Activated CD4-positive, alpha-beta T cell treated with anti-CD3 and anti-CD28 coated beads for 48 hours (primary cell): Measurements from ENCODE around the gene BRAP.
"Not testable (repeated sequence)": the region's sequence is repeated elsewhere in the genome, so short reads cannot be mapped to it uniquely, and the experiment has no call there.

Experiments used
- DNase-seq: peaks from one replicate; pipeline ENCODE4 v3.0.0-alpha.2; 2020

The BRAP gene

DNA sequence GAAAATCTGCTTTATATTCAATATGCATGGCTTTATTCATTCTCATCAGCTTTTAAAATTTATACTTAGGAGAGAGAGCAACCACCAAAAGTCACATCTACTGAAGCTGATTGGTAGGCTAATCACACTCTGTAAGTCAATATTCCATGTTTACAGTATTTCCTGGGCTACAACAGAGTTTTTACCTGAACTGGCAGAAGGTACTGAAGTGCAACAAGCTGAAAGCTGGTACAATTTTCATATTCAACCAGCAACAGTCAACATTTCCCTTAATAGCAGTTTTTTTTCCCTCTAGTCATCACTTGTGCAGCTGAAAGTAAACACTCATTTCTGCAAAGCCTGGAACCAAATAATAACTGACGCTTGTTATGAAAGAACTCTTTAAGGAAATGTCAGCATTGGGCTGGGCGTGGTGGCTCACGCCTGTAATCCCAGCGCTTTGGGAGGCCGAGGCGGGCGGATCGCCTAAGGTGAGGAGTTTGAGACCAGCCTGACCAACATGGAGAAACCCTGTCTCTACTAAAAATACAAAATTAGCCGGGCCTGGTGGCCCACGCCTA lies 12.9 kb downstream of the BRAP start:
- DNase-seq = no peak

DNA sequence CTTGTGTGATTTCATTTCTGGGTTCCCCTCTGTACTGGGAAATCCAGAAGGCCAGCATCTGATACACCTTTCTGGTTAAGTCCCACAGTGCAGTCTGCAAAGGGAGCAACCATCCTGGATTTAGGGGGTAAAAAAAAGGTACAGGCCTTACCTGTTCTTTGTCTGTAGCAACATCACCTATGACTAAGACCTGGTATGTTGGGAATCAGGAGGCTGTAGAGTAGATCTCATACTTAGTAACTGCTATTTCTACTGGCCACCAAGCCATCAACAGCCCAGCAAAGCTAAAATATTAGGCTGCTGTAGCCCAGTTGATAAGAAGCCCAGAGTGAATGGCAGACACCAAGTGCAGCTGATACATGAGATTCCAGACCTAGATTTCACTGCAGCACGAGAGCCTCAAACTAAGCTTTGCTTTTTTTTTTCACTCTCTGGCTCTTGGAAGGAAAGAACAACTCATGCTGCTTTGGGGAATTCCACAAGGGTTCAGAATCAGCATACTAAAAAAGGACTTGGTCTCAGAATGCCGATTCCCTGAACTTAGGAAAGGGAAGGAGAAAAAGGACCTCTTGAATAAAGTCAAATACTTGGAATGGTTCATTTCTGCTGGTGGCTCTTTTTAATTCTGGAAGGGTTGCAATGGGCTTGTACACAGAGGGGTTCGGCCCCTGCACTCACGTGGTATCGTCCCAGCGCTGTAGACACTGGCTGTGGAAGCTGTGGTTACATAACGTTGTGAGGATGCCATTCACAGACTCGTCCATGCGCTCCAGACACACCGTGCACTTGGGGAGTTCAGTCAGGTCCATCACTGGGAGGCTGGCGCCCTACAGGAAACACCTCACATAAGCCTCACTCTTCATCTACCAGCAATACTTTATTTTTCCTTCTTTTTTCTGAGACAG lies 20.5 kb downstream of the BRAP start:
- DNase-seq = no peak

DNA sequence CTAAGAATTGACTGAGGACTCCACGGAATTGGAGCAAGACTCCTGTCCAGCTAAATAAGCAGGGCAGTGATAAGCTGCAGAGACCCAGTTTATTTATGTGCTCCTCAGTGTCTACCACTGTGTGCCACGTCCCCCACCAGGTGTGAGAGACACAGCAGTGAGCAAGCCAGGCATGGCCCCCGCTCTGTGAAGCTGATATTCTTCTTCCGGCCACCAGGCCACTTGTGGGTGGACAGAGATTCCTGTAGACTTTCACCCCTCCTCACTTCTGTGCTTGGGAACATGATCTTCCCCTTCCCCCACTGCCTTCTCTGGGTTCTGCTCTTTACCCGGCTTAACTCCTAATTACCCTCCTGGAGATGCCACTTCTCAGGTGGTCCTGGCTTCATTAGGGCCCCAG lies 21.3 kb downstream of the BRAP start:
- DNase-seq = no peak

DNA sequence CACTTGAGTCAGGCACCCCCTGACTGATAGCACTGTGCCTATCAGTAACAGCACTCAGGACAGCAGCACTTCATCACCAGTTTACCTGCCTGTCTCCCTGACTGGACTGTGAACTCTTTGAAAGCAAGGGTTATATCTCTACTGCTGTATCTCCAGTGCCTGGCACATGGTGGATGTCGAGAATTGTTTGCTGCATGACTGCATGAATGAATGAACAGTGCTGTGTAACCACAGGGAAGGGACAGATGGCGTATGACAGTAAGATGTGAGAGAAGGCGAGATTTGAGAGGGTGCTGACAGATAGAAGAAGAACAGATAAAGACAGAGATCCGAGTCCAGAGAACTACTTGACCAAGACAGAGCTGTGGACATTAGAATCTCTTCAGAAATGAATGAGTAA lies 29.7 kb downstream of the BRAP start:
- DNase-seq = no peak

DNA sequence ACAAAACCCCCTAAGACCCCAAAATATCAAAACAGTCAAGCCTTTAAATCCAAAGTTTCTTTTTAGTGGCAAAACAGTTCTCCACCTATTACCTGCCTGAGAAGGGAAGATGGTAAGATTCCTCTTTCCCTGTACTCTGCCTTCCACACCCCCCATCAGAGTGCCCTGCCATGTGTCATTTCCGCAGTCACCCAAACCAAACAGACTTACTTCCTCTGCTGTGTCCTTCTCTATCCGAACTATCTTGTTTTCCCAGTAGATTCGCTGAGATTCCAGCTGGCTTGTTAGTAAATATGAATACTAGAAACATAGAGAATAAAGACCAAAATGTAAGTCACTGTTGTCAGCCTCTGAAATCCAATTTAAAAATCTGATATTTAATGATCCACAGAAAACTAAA lies 30.4 kb downstream of the BRAP start:
- no peak for DNase-seq

DNA sequence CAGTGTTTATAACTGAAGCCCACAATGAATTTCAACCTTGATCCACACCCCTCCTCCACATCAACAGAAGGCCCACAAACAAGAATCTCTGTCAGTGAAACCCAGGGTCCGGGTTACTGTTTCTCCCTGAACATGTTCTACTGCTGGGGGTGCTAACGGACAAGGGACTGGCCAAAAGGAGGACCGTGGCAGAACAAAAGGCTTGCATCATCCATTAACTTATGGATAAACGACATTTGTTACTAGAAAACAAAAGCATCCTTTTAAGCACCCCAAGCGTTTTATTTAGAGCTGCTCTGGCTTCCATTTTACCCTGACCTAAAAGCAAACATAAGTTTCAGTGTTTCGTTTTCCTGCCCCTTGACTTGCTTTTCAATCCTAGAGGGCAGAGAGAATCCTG lies 32.2 kb downstream of the BRAP start:
- DNase-seq = no peak

DNA sequence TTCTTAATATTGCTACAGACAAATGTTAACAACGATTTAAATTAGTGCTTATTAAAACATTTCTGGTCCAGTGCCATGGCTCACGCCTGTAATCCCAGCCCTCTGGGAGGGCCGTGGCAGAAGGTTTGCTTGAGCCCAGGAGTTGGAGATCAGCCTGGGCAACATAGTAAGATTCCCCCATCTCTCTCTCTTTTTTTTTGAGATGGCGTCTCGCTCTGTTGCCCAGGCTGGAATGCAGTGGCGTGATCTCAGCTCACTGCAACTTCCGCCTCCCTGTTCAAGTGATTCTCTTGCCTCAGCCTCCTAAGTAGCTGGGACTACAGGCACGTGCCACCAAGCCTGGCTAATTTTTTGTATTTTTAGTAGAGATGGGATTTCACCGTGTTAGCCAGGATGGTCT lies 33.2 kb downstream of the BRAP start:
- DNase-seq = not testable (repeated sequence)

DNA sequence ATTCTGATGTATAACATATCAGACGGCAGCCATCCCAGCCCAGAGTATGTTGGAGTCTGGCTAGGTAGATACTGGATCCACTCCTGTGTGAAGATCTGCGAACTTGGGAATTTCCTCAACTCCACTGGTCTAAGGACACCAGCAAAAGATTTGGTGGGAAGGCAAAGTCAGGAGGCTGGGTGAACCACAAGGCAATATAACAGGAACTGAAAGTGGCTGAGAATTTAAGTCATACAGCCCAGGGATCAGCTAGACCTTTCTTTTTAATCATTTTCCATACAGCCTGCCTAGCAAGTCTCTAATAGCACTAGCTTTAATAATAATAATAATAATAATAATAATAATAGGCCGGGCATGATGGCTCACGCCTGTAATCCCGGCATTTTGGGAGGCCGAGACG lies 34.8 kb downstream of the BRAP start:
- no peak for DNase-seq

DNA sequence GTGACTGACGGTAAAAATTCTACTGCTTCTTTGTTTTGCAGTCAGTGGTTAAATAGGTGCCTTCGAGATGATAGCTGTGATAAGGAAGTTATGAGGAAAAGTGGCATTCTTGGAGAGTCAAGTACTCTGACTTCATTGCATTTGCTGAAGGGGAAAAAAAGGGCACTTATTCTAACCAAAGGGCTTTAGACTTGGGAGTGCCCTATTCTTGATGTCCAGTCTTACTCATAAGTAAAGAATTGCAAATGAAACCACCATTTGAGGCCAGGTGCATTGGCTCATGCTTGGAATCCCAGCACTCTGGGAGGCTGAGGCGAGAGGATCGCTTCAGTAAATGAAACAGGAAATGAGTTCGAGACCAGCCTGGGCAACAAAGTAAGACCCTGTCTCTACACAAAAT lies 40.3 kb downstream of the BRAP start:
- DNase-seq = no peak

DNA sequence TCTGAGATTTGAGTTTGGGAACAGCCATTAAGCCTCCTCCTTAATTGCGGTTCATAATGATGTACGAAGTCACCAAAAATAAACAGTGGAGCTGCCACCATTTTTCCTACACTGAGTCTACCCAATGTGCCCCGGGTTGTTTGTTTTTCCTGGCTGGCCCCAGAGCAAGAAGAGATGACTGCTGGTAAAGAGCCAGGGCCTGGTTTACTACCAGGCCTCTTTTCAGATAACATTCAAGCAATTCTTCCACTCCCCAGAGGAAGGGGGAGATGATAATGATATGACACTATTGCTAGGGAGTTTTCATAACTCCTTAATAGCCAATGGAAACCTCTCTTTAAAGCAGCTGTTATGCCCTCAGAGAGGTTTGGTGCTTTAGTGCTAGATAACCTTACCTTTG lies 42.3 kb downstream of the BRAP start:
- no peak for DNase-seq

DNA sequence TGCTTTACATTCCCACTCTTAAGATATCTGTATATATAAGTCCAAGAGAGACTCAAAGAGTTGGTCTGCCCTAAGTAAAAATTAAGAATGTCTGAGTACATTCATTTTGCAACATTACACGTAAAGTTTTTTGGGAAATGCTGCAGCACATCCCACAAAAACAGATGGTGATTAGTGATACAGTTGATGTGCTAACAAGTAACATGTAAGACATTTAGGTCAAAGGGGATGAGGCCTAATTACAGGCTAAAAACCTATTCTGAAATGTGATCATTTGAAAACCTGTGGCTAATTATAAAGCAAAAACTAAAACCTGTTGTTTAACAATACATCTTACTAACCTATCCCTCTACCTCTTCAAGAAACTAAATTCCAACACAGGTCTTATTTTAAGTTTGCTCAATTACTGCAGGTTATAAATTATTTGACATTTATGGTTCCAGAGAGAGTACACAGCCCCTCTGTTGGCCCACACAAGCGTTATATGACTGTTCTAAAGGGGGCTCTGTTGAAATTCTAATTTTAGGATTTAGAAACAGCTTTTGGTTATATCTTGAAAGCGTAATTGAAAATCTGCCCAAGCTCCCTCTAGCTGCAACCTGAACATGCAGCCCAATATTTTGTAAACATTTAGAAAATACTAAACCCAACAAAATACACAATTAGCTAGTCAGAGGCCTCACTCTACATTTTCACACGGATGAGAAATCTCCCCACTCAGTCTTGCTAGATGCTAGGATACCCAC lies 42.9 kb downstream of the BRAP start:
- DNase-seq = no peak

DNA sequence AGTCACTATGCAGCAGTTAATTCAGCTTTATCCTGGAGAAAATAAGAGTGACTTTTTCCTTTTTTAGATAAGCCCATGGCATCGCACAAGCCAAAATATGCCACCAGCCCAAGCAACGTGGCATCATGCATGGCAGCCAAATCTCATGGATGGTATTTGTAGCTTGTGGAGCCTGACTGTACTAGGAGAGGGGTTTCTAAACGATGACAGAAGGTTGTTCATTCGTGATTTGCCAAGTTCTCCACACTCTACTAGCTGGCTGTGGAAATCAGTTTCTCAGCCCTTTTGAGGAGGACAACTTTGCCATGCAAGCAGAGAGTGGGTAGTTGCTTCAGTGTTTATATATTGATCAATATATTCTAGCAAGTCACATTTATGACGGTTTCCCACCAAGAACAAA lies 45.2 kb downstream of the BRAP start:
- DNase-seq = no peak

DNA sequence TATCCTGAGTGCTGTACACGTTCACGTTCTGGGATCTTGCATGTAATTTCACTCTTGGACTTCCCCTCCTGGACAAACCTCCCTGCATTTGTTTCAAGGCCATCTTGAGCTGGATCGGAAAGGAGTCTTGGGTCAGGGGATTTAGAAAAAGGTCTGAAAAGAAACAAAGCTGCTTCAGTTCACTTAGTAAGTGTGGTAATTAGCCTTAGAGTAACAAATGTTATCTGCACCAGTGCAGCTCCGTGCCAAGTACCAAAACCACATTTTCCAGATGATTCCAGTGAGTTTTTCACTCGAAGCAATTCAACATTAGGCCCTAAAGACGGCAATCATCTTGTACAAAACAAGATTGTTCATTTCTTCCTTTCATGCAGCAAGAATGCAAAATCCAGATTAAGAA lies 47.2 kb downstream of the BRAP start:
- DNase-seq = no peak

DNA sequence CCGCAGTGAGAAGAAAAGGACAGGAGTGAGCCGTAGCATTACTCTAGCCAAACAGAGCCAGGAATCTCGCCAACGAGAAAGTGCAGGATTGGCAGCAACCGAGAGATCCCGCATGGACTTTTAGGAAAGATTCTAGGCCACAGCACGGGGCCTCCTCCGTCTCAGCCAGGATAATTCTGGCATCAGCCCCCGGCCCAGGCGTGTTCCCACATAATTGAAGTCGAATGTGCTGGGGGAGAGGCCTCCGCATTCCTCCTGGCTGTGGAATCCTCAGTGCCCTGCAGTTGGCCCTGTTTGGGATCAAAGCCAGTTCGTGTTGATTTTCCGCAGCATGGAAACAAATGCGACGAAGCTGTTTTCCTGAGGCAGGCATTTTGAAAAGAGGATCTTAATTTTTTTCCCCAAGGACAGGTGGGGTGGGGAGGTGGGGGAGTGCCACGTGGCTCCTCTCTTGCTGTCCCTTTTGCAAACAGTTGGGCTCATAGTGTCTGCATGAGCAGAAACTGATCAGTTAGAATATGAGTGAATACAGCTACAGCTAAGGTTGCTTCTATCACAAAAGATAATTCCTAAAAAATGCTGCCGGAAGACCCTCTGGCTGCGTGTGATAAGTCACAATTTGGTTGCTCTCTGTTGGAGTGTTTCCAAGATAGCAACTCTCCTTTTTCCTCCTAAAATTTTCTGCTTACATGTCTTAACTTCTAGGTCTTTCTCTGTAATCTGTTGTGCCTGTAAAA lies 49.4 kb downstream of the BRAP start:
- no peak for DNase-seq

DNA sequence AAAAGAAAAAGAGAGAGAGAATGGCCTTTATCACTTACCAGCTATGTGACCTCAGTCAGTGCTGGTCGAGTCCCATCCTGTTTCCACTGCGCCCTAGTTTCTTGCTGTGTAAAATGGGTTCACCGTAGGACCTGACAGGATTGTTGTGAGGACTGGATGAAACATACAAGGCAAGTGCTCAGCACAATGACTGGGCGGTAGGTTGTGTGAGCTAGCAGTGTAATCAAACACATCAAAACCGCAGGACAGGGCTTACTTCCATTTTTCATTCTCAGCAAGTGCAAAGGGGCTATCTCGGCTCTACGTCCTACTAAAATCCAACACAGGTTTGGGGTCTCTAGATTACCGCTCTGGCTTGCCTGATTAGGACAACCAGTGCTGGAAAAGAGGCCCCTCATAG lies 50.2 kb downstream of the BRAP start:
- peak; percentile 2 for DNase-seq

DNA sequence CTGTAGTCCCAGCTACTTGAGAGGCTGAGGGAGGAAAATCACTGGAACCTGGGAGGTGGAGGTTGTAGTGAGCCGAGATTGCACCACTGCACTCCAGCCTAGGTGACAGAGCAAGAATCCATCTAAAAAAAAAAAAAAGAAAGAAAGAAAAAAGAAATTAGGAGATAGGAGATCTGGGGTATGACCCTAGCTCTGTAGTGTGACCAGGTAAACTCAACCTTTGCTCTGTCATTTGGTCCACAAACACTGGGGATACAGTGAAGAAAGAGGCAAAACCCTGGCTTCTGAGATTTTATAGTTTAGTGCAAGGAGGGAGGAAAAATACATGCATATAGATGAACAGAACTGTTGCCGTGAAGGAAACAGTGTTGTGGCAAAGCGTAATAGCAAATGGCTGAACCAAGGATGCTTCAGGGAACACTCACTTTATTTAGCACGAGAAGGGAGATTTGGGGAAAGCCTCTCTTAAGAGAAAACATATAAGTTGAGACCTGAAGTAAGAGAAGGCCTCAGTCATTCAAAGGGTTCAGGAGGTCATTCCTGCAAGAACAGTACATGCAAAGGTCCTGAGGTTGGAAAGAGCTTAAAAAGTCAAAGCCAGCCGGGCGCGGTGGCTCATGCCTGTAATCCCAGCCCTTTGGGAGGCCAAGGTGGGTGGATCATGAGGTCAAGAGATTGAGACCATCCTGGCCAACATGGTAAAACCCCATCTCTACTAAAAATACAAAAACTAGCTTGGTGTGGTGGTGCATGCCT lies 57.1 kb downstream of the BRAP start:
- no peak for DNase-seq

DNA sequence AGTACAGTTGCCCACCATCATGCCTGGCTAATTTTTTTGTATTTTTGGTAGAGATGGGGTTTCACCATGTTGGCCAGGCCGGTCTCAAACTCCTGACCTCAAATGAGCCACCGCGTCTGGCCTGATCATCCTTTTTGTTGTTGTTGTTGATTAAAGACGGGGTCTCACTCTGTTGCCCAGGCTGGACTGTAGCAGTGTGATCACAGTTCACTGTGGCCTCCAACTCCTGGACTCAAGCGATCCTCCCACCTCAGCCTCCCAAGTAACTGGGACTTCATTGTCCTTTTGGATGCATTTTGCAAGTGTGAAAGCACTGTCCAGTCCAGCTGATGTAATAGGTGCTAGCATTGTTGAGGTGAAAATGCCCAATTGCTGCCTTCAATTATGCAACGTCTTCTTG lies 59.5 kb downstream of the BRAP start:
- no peak for DNase-seq

DNA sequence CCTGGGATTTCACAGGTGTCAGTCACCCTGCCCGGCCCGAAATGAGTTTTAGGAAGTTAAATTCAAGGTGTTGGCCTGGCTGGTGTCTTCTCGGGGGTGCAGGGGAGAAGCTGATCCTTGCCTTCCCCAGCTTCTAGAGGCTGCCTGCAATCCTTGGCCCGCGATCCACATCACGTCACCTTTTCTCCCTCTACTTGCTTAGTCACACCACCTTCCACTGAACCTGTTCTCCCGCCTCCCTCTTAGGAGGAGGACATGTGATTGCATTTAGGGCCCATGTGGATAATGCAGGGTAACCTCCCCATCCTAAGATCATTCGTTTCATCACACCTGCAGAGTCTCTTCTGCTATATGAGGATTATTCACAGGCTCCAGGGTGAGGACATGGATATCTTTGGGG lies 61.2 kb downstream of the BRAP start:
- no peak for DNase-seq

DNA sequence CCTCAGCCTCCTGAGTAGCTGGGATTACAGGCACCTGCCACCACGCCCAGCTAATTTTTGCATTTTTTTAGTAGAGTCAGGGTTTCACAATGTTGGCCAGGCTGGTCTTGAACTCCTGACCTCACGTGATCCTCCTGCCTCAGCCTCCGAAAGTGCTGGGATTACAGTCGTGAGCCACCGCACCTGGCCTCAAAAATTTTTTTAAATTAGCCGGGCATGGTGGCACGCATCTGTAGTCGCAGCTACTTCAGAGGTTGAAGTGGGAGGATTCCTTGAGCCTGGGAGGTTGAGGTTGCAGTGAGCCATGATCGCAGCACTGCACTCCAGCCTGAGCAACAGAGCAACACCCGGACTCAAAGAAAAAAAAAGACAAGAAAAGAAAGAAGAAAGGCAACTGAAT lies 67.9 kb downstream of the BRAP start:
- DNase-seq = not testable (repeated sequence)

DNA sequence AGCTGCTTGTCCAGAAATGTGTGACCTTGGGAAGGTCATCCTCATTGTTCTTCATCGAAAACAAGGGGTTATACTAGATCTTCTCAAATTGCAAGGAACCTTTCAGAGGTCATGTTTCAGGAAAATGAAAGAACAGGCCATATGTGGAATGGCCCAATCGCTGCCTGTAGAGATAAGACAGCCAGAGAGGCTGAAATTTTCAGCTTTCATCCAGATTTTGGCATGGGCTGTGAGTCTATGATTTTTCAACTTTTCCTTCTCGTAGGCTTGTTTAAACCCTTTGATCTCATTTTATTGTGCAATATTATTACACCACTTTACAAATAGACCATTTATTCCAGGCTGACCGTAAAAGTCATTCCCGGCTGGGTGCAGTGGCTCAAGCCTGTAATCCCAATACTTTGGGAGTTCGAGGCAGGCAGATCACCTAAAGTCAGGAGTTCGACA lies 69.6 kb downstream of the BRAP start:
- no peak for DNase-seq

DNA sequence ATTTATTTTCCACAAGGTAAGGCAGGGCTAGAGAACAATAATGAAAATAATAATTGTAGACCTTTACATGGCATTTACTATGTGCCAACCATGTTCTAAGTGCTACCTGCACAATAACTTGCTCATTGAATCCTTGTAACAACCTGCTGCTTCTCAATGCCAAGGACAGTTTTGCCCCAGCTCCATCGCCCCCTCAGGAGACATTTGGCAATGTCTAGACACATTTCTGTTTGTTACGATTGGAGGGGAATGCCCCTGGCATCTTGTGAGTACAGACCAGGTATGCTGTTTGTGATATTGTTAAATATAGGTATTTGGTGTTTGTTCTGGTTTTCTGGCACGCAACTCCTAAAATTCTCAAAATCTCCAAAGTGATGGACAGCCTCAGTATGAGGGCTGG lies 78.5 kb downstream of the BRAP start:
- DNase-seq = no peak

DNA sequence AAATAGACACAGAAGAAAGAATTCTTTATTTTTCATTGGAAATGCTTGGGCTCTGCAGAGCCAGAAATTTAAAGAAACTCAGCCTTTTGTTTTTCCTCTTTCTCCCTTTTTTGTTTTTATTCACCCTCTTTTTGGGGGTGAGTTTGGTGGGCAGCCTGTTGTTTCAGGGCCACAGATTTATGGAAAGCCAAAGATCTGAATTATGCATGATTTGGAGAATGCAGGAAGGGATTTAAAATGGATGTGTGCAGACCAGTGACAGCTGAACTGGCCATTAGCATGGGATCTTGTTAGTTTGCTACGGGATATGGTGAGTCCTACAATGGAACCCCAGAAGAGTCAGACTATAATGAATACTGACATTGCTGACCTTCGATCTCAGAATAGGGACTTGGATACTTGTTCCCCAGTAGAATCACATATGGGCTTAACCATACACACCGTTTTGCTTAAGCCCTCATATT lies 79.0 kb downstream of the BRAP start:
- DNase-seq = no peak
